A549 (cell line): Measurements from ENCODE around the gene POM121L2. TPM values are rescaled to one million over a fixed set of nuclear protein-coding genes. Genes with fewer than 3 reads are reported as not detected.

Experiments used
- ATAC-seq, 2 experiments: fragments of 200-7000 bp in 1 of 2; fragments of >200 bp in 1 of 2; cut with Nextera tagmentation in 1 of 2; cut with Tn5 transposase in 1 of 2; 3 replicates each; pipeline versions ENCODE4 v1.8.0 to v1.9.1; 2018 to 2020; ENCODE audit warnings: mild to moderate bottlenecking in 1 of 2, moderate library complexity in 1 of 2
- CTCF ChIA-PET: fragments of 300-600 bp; sonication (Branson Sonifier 250); formaldehyde crosslinking; extraction: SDS; loops from one replicate; lab custom pipeline; 2021; ENCODE audit warnings: antibody characterized with exemption, inconsistent platforms; lab: Yijun Ruan, JAX
- POLR2A ChIA-PET: fragments of 350-600 bp; formaldehyde crosslinking; extraction: SDS; loops from one replicate; lab custom pipeline; 2021; ENCODE audit warnings: antibody characterized with exemption, inconsistent platforms; lab: Yijun Ruan, JAX
- DNase-seq, 2 experiments: peaks; one replicate each; pipeline versions ENCODE4 v3.0.0 to v3.0.0-alpha.2; 2011 to 2016; ENCODE audit warnings: low read depth in 1 of 2, low spot score in 1 of 2
- FAIRE-seq: peaks from 2 replicates; lab custom pipeline; 2011; peaks lifted over from hg19 to GRCh38; lab: Jason Lieb, UNC
- H3K27ac ChIP-seq, 2 experiments: fragments of >200 bp; sonication (Bioruptor Twin); formaldehyde crosslinking; 3 replicates each; pipeline ENCODE4 v1.5.1; 2016 to 2017
- H3K4me1 ChIP-seq: fragments of >200 bp; sonication (Bioruptor Twin); formaldehyde crosslinking; 3 replicates; pipeline ENCODE4 v1.6.1; 2016
- H3K4me2 ChIP-seq: fragments of >200 bp; sonication (Bioruptor Twin); formaldehyde crosslinking; 3 replicates; pipeline ENCODE4 v1.6.1; 2016
- H3K4me3 ChIP-seq: fragments of >200 bp; sonication (Bioruptor Twin); formaldehyde crosslinking; 3 replicates; pipeline ENCODE4 v1.5.1; 2016
- H3K9me3 ChIP-seq: fragments of >200 bp; sonication (Bioruptor Twin); formaldehyde crosslinking; 3 replicates; pipeline ENCODE4 v1.6.1; 2016
- BCL3 ChIP-seq: fragments of >200 bp; sonication (Bioruptor Twin); formaldehyde crosslinking; IDR thresholded peaks from 3 replicates; pipeline ENCODE4 v1.6.1; 2016
- BHLHE40 ChIP-seq: IDR thresholded peaks from 2 replicates; pipeline ENCODE4 v1.6.1; 2012; ENCODE audit warnings: low read depth, low read length, inconsistent platforms
- CBX2 ChIP-seq: fragments of 200-600 bp; sonication (generic); IDR thresholded peaks from 2 replicates; pipeline ENCODE4 v1.6.1; 2016; ENCODE audit warnings: low read depth, mild to moderate bottlenecking, borderline replicate concordance
- CEBPB ChIP-seq, 2 experiments: fragments of >200 bp in 1 of 2; sonication (Bioruptor Twin) in 1 of 2; formaldehyde crosslinking in 1 of 2; IDR thresholded peaks; 2 replicates each; pipeline ENCODE4 v1.6.1; 2012 to 2016
- EHF ChIP-seq: fragments of 250-450 bp; sonication (Bioruptor Pico); IDR thresholded peaks from 2 replicates; pipeline ENCODE4 v1.5.0; 2020; ENCODE audit warnings: mild to moderate bottlenecking
- ESRRA ChIP-seq: fragments of 150-350 bp; IDR thresholded peaks from 2 replicates; pipeline ENCODE4 v1.6.1; 2014; ENCODE audit warnings: mild to moderate bottlenecking, low read length, borderline replicate concordance
- FOSB ChIP-seq: fragments of 250-450 bp; sonication (Bioruptor Pico); IDR thresholded peaks from 2 replicates; pipeline ENCODE4 v1.5.0; 2020; ENCODE audit warnings: mild to moderate bottlenecking, moderate library complexity
- GATA3 ChIP-seq: IDR thresholded peaks from 2 replicates; pipeline ENCODE4 v1.6.1; 2012; ENCODE audit warnings: borderline replicate concordance
- HDAC2 ChIP-seq: fragments of 200-600 bp; sonication (generic); IDR thresholded peaks from 2 replicates; pipeline ENCODE4 v1.6.1; 2016
- HOXA7 ChIP-seq: fragments of 250-450 bp; sonication (Bioruptor Pico); IDR thresholded peaks from 2 replicates; pipeline ENCODE4 v1.5.0; 2020; ENCODE audit warnings: mild to moderate bottlenecking, moderate library complexity
- HOXB13 ChIP-seq: fragments of 250-450 bp; sonication (Bioruptor Pico); IDR thresholded peaks from 2 replicates; pipeline ENCODE4 v1.5.0; 2020; ENCODE audit warnings: low read depth, mild to moderate bottlenecking, moderate library complexity
- HOXB5 ChIP-seq: fragments of 250-450 bp; sonication (Bioruptor Pico); IDR thresholded peaks from 2 replicates; pipeline ENCODE4 v1.5.0; 2020; ENCODE audit warnings: mild to moderate bottlenecking, moderate library complexity
- JUN ChIP-seq, 2 experiments: fragments of >200 bp; sonication (Bioruptor Twin); formaldehyde crosslinking; IDR thresholded peaks; 2 replicates in 1 of 2; 3 replicates in 1 of 2; pipeline ENCODE4 v1.6.1; 2016 to 2017
- JUNB ChIP-seq: fragments of >200 bp; sonication (Bioruptor Twin); formaldehyde crosslinking; IDR thresholded peaks from 2 replicates; pipeline ENCODE4 v1.6.1; 2016
- MAX ChIP-seq: IDR thresholded peaks from 2 replicates; pipeline ENCODE4 v1.6.1; 2012
- NFE2L2 ChIP-seq: fragments of 150-350 bp; conservative IDR thresholded peaks from 2 replicates; pipeline ENCODE4 v1.6.1; 2014; ENCODE audit warnings: low read length
- NPAS2 ChIP-seq: fragments of 250-450 bp; sonication (Bioruptor Pico); IDR thresholded peaks from 2 replicates; pipeline ENCODE4 v1.8.0; 2022; ENCODE audit warnings: mild to moderate bottlenecking, moderate library complexity, borderline replicate concordance
- PBX3 ChIP-seq: IDR thresholded peaks from 2 replicates; pipeline ENCODE4 v1.6.1; 2012
- POLR2A ChIP-seq: IDR thresholded peaks from 2 replicates; pipeline ENCODE4 v1.6.1; 2012; ENCODE audit warnings: mild to moderate bottlenecking, low read length
- RAD21 ChIP-seq, 2 experiments: fragments of >200 bp in 1 of 2; sonication (Bioruptor Twin) in 1 of 2; formaldehyde crosslinking in 1 of 2; IDR thresholded peaks in 1 of 2; conservative IDR thresholded peaks in 1 of 2; 2 replicates in 1 of 2; 3 replicates in 1 of 2; pipeline ENCODE4 v1.6.1; 2012 to 2018; ENCODE audit warnings: inconsistent platforms in 1 of 2
- REST ChIP-seq: fragments of 200-600 bp; sonication (generic); IDR thresholded peaks from 2 replicates; pipeline ENCODE4 v1.6.1; 2016; ENCODE audit warnings: antibody characterized with exemption, mild to moderate bottlenecking, moderate library complexity
- SREBF2 ChIP-seq: fragments of 450-650 bp; IDR thresholded peaks from 2 replicates; pipeline ENCODE4 v1.6.1; 2014; ENCODE audit warnings: mild to moderate bottlenecking, moderate library complexity
- TP53 ChIP-seq: fragments of 250-450 bp; sonication (Bioruptor Pico); IDR thresholded peaks from 2 replicates; pipeline ENCODE4 v1.5.0; 2021; ENCODE audit warnings: mild to moderate bottlenecking, moderate library complexity
- ZFP36 ChIP-seq: fragments of 450-650 bp; IDR thresholded peaks from 2 replicates; pipeline ENCODE4 v1.6.1; 2014; ENCODE audit warnings: borderline replicate concordance; ENCODE audit not compliant: partially characterized antibody
- ZNF302 ChIP-seq: fragments of 250-450 bp; sonication (Bioruptor Pico); IDR thresholded peaks from 2 replicates; pipeline ENCODE4 v1.9.0; 2021; ENCODE audit warnings: inconsistent platforms, mild to moderate bottlenecking, moderate library complexity
- ZSCAN20 ChIP-seq: fragments of 250-450 bp; sonication (Bioruptor Pico); IDR thresholded peaks from 2 replicates; pipeline ENCODE4 v1.8.0; 2022; ENCODE audit warnings: mild to moderate bottlenecking, moderate library complexity
- WGBS: methylation state at CpG from one replicate; pipeline ENCODE4 v1.1.6; 2017; ENCODE audit errors: missing lambda C conversion rate; 5-methylcytosine and 5-hydroxymethylcytosine counted together
- polyA plus RNA-seq, 4 experiments: library from polyadenylated mRNA; depleted of rRNA in 3 of 4; stranded (reverse); fragments of >200 nt; fragmentation: RNase III in 1 of 4; extraction: RNeasy Plus Mini Kit Qiagen cat#74134 plus additional on column Dnase treatment in 1 of 4; gene quantifications; 2 replicates in 3 of 4; 3 replicates in 1 of 4; pipeline ENCODE4 v1.2.3, GENCODE V29; 2011 to 2017

Gene POM121L2
- polyA plus RNA-seq, 2 of the 4 experiments (the other 2 are of a cell fraction): 0.09 TPM; not detected in 1

- FAIRE-seq: no peak
- Histone ChIP-seq H3K4me1 (no peaks in the 10 kb centered on the region), H3K9me3 (no peaks in the 10 kb centered on the region), H3K4me2 (no peak overlapping the region), H3K27ac (no peak overlapping the region), H3K4me3 (no peak overlapping the region)
- no peak for ATAC-seq
- WGBS: 56% methylated on average over 4 of the region's 4 CpGs
- POLR2A ChIA-PET: no interaction called here
- CTCF ChIA-PET: no interaction called here
- DNase-seq: no peak
- no peak for TF ChIP-seq SREBF2
- TF ChIP-seq ZNF302 (CRISPR knock-in tag): no peak
- TF ChIP-seq BCL3: no peak
- no peak for TF ChIP-seq EHF (CRISPR knock-in tag)
- TF ChIP-seq PBX3: no peak
- TF ChIP-seq ZSCAN20 (CRISPR knock-in tag): no peak
- no peak for TF ChIP-seq NFE2L2
- TF ChIP-seq GATA3: no peak
- TF ChIP-seq MAX: no peak
- no peak for TF ChIP-seq CBX2
- TF ChIP-seq HDAC2: no peak
- no peak for TF ChIP-seq HOXB13
These were observed 9.8 kb upstream of the POM121L2 start for GRCh38 chr6:27321901-27322300.

DNA sequence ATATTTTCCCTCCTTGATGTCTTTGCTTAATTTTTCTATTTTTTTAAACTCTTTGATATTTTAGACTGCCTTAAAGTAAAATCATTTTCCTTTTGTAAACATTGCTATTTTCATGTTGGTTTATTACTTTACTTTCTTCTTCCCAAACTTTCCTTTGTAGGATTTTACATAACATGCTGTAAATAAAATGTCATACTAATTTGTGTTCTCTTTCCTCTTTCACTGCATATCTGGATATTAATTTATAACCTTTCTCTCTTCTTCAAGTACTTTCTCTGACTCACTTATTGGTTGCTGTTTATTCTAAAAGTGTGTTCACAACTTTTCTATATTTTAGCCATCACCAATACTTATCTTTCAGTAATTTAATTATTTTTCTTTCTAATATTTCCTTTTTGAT, 9.3 kb upstream of the POM121L2 start:
- TF ChIP-seq BHLHE40 (no peak), TP53 (CRISPR knock-in tag) (no peak), HDAC2 (no peak), NPAS2 (CRISPR knock-in tag) (no peak), CEBPB (IDR thresholded peaks at IDR 0.05) (no peak), HOXB13 (no peak), JUN (IDR thresholded peaks at IDR 0.05) (no peak), PBX3 (no peak), POLR2A (no peak)
- H3K9me3 ChIP-seq: no peaks in the 10 kb centered on the region
- no peak overlapping the region for H3K4me2 ChIP-seq
- H3K4me1 ChIP-seq: no peaks in the 10 kb centered on the region
- POLR2A ChIA-PET: no interaction called here
- ATAC-seq (no peak), FAIRE-seq (no peak), DNase-seq (no peak)
- no peak overlapping the region for H3K27ac ChIP-seq
- CTCF ChIA-PET: no interaction called here
- no peak overlapping the region for H3K4me3 ChIP-seq

DNA sequence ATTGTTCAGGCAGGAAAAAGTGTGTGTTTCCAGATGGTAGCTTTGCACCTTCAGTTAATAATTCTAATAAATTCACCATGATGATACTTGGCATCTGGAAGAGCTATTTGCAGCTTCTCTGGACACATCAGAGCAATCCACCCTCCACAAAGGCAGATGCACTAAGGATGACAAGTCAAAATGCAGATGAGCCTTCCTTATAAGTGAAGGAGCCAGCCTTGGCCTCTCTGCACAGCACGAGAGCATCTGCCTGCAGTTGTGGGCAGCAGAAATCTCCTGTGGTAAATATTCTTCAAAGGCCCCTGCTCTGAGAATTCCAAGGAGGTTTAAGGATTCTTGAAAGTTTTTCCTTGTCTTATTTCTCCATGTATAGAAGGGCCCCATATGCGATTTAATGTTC, 6.9 kb upstream of the POM121L2 start:
- CTCF ChIA-PET: no interaction called here
- no peak for DNase-seq
- Histone ChIP-seq H3K4me3 (no peak overlapping the region), H3K9me3 (peaks cover 2% of the 10 kb centered on the region; the same call in 1 of the 3 replicates), H3K4me2 (no peak overlapping the region), H3K4me1 (no peaks in the 10 kb centered on the region), H3K27ac (no peak overlapping the region)
- ATAC-seq: no peak
- no peak for FAIRE-seq
- TF ChIP-seq ZFP36 (no peak), RAD21 (conservative IDR thresholded peaks at IDR 0.05 in 1 of 2, IDR thresholded peaks at IDR 0.05 in 1 of 2) (no peak), ESRRA (no peak), HOXA7 (no peak), FOSB (CRISPR knock-in tag) (no peak), REST (no peak), HOXB5 (no peak), JUNB (no peak)
- POLR2A ChIA-PET: no interaction called here
- 49% methylated on average over 2 of the region's 2 CpGs for WGBS
